GM12891 (cell line): ENCODE data around the gene TMCO5A.

Experiments used
- POLR2A ChIP-seq: IDR thresholded peaks from 2 replicates; pipeline ENCODE4 v1.6.1; 2011; ENCODE audit warnings: low read depth, low read length, control low read depth
- POLR2AphosphoS5 ChIP-seq: IDR thresholded peaks from 2 replicates; pipeline ENCODE4 v1.6.1; 2011; ENCODE audit warnings: low read depth, low read length, control low read depth

- TF ChIP-seq POLR2A (no peak), POLR2AphosphoS5 (no peak)
Observed at GRCh38 chr15:37900326-37901221, 33.9 kb upstream of the TMCO5A start.
